ENCODE results near the gene CFAP221. TPM values are rescaled to one million over a fixed set of nuclear protein-coding genes. Genes with fewer than 3 reads are reported as not detected.

The CFAP221 gene
- total and polyA plus RNA-seq, 2 experiments from 2014 or later, result 0.42 to 0.65 TPM

GRCh38 chr2:119637371-119637770, 93.1 kb downstream of the CFAP221 start:
- Histone ChIP-seq H3K4me3 (no peak overlapping the region), H3K27ac (ENCODE audit: low read depth) (no peak overlapping the region), H3K27me3 (ENCODE audit: insufficient read depth) (no peaks in the 10 kb centered on the region), H3F3A (replicated peaks; ENCODE audit: low read depth) (no peaks in the 10 kb centered on the region), H3K4me1 (ENCODE audit: insufficient read depth) (peaks cover 17% of the 10 kb centered on the region), H3K9me2 (ENCODE audit: insufficient read depth) (peaks cover 3% of the 10 kb centered on the region), H3K36me3 (ENCODE audit: insufficient read depth) (peaks cover 5% of the 10 kb centered on the region; the same call in 1 of the 2 replicates), H3K79me2 (replicated peaks; ENCODE audit: insufficient read depth) (no peaks in the 10 kb centered on the region), H4K20me1 (replicated peaks; ENCODE audit: insufficient read depth) (no peaks in the 10 kb centered on the region), H2AFZ (no peak overlapping the region), H3K4me2 (no peak overlapping the region)
- Mint-ChIP-seq H3K9me3 (peaks cover 3% of the 10 kb centered on the region), H3K4me3 (no peak overlapping the region), H3K27ac (no peak overlapping the region), H3K36me3 (ENCODE audit: low read depth) (no peaks in the 10 kb centered on the region), H3K27me3 (ENCODE audit: insufficient read depth, low read depth, poor library complexity) (peaks cover 7% of the 10 kb centered on the region), H3K4me1 (peaks cover 20% of the 10 kb centered on the region)
- ATAC-seq (no peak), DNase-seq (ENCODE audit: low spot score) (no peak)
- TF ChIP-seq ZNF462 (CRISPR knock-in tag; IDR thresholded peaks at IDR 0.05) (no peak), STAT1 (IDR thresholded peaks at IDR 0.05; ENCODE audit: unreplicated experiment) (no peak), ETS1 (IDR thresholded peaks at IDR 0.05) (no peak), CREB1 (CRISPR knock-in tag; IDR thresholded peaks at IDR 0.05; ENCODE audit: low read depth) (no peak), REST (IDR thresholded peaks at IDR 0.05; ENCODE audit: unreplicated experiment) (no peak)

Data from GM23338 (cell line).